GM12875 (cell line): Measurements from ENCODE around the gene SPEN.
"Not testable (repeated sequence)": the region's sequence is repeated elsewhere in the genome, so short reads cannot be mapped to it uniquely, and the experiment has no call there.

Experiments
- H3K4me3 ChIP-seq: one replicate; pipeline ENCODE4 v1.5.1; 2011; ENCODE audit warnings: low read depth, low read length, control low read depth
- CTCF ChIP-seq: IDR thresholded peaks from 2 replicates; pipeline ENCODE4 v1.5.1; 2011; ENCODE audit warnings: low read depth, mild to moderate bottlenecking, control low read depth, inconsistent platforms, low read length, moderate library complexity, borderline replicate concordance; ENCODE audit not compliant: insufficient read depth

Gene SPEN

GRCh38 chr1:15807121-15807520 lies 40.4 kb upstream of the SPEN start:
- no peak for TF ChIP-seq CTCF
- H3K4me3 ChIP-seq = no peak overlapping the region

- H3K4me3 ChIP-seq = not testable (repeated sequence)
Measured at GRCh38 chr1:15807549-15807948, 40.0 kb upstream of the SPEN start, which contains the start of gene UQCRHL. TSS of gene UQCRHL (minus strand) at chr1:15807649. CDS start at chr1:15807649, 0 bp downstream.

- no peak overlapping the region for H3K4me3 ChIP-seq
- TF ChIP-seq CTCF = no peak
Measured at GRCh38 chr1:15808955-15809354, 38.6 kb upstream of the SPEN start.

GRCh38 chr1:15810073-15810472 lies 37.4 kb upstream of the SPEN start:
- no peak for TF ChIP-seq CTCF
- H3K4me3 ChIP-seq = no peak overlapping the region

GRCh38 chr1:15816674-15817073 lies 30.8 kb upstream of the SPEN start:
- TF ChIP-seq CTCF = no peak
- H3K4me3 ChIP-seq = no peak overlapping the region

GRCh38 chr1:15820478-15820877 lies 27.0 kb upstream of the SPEN start:
- TF ChIP-seq CTCF = no peak
- no peak overlapping the region for H3K4me3 ChIP-seq

- H3K4me3 ChIP-seq = no peak overlapping the region
- no peak for TF ChIP-seq CTCF
Measured at GRCh38 chr1:15825800-15826199, 21.7 kb upstream of the SPEN start.
